GM19397 (cell line): ENCODE data around the gene ATPAF2.

Experiments
- ATAC-seq: cut with Tn5 transposase; IDR thresholded peaks from one replicate; pipeline ENCODE4 v1.9.1; 2021; ENCODE audit warnings: mild to moderate bottlenecking, moderate library complexity; ENCODE audit not compliant: unreplicated experiment

Gene ATPAF2

DNA sequence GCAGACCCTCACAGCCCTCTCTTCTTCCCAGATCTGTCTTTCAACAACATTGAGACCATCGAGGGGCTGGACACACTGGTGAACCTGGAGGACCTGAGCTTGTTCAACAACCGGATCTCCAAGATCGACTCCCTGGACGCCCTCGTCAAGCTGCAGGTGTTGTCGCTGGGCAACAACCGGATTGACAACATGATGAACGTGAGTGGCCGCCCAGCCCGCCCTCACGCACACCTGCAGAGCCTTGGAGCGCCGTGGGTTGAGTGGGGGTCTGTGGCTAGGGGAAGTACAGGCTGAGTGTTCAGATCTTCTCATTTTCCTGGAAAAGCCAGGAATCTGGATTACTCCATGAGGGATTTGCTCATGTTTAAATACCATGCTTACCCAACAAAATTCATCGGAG lies 51.1 kb downstream of the ATPAF2 start:
- ATAC-seq = no peak

GRCh38 chr17:17987187-17987896 lies 51.6 kb downstream of the ATPAF2 start:
- ATAC-seq = no peak

GRCh38 chr17:17985555-17985954 lies 53.4 kb downstream of the ATPAF2 start:
- no peak for ATAC-seq

DNA sequence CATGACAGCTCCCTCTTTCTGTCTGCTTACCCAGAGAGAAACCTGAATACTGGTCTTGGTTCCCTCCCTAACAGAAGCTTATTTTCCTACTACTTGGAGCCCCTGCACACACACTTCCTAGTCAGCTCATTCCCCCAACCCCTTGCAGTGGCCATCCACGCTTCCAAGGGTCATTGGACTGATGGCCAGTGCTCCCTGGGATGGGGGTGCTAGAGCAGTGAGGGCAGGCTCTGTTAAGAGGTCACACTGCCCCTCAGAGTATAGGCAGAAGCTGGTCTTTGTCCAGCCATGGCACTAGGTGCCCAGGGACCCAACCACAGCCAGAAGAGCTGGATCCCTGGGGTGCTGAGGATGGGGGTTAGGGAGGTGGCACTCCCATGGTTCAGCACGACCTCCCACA lies 53.8 kb downstream of the ATPAF2 start:
- no peak for ATAC-seq

GRCh38 chr17:17983776-17984175 lies 55.2 kb downstream of the ATPAF2 start:
- no peak for ATAC-seq

- ATAC-seq = no peak
Measured at GRCh38 chr17:17983376-17983775, 55.6 kb downstream of the ATPAF2 start.

DNA sequence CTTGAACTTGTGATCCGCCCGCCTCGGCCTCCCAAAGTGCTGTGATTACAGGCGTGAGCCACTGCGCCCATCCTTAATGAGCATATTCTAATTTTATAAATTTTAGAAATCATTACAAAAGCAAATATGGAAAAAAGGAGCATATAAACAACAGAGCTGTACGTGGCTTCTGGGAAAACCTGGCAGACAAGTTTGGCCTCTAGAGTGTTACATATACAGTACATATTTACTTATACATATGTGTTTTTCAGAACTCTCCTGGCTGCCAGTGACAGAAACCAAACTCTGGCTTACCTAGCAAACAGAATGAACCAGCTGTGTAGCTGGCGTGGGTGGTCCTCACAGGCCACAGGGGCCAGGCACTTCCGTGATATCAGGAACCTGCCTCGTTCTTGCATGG lies 56.2 kb downstream of the ATPAF2 start:
- no peak for ATAC-seq

DNA sequence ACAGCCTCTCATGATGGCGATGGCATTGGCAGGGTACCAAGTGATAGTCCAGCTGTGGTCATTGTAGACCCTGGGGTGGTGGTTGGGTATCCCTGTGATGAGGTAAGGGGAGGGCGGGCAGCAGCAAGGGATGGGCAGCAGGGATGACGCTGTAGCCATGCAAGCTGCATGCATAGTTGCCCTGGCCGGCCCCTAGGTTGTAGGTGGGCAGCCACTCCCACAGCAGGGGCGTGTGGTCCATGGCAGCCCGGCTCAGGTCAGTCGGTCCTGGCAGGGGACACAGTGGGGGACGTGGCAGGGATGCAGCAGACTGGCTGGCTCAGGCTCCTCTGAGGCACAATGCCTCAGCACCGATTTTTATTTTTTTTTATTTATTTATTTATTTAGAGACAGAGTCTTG lies 57.6 kb downstream of the ATPAF2 start:
- ATAC-seq = no peak

DNA sequence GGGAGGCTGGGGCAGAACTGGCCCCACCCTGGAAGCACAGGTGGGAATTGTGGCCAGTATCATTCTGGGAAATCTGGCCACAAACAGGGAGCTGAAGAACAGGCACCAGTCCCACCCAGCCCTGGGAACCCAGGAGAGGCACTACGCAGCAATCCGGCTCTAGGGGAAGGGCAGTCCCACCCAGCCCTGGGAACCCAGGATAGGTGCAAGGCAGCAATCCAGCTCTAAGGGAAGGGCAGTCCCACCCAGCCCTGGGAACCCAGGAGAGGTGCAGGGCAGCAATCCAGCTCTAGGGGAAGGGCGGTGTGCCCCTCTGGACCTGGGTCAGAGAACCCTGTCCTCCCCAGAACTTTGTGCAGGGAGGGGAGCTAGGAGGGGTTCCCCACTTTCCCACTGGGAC lies 59.2 kb downstream of the ATPAF2 start:
- no peak for ATAC-seq

DNA sequence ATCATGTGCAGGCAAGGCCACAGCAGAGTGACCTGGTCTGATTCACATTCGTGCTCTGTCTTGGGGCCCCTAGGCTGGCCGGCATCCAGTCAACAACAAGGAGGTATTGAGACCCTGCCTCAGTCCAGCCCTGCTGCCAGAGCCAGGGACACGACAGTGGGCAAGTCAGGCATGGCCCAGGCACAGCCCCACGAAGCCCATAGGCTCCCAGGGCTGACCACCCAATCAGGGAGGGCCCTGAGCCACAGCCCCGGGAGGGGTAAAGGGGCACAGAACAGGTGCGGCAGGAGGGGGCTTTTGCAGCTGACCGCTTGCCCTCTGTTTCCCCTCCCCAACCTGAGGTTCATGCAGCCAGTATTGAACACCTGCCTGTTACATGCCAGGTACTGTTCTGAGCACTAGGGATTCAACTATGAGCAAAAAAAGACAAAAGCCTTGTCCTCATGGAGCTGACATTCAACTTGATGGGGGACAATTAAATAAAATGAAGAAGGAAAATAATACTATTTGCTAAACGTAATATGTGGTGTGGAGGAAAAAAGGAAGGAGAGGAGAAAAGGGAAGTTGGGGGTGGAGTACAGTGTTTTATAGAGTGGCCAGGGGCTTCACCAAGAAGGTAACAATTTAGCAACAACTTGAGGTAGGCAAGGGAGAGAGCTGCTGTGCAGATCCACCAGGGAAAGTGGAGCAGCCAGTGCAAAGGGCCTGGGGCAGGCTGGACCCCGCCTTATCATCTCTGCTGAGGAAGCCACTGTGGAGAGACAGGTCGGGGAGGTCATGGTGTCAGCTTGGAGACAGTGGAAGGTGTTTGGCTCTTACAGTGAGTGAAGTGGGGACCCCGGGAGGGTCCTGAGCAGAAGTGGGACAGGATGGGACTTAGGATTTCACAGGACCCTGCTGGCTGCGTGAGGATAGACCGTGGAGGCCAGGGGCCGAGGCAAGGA lies 60.2 kb downstream of the ATPAF2 start:
- no peak for ATAC-seq

DNA sequence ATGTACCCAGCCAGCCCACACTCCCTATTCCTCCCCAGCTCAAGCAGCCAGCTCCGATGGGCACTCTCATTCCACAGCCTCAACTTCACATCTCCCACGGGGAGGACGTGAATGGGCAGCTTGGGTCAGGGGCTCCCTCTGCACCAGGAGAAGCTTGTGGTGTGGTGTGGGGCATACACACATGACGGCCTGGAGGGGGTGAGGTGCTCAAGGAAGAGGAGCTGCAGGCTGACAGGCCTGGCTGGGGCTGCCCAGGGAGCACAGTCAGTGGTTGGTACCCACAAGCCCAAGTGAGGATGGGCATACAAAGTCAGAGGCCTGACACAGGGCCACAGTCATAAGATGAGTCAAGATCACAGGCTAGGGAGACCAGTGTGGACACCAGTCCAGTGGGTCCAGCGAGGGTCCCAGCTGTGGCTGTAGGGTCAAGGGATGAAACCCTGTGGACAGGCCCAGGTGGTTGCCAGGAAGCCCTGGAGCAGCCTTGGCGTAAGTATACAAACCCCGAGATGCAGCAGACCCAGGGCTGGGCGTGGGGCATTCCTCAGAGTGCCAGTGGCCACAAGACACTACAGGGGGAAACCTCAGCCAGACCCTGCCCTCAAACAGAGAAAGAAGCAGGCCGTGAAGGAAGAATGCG lies 61.9 kb downstream of the ATPAF2 start:
- no peak for ATAC-seq

DNA sequence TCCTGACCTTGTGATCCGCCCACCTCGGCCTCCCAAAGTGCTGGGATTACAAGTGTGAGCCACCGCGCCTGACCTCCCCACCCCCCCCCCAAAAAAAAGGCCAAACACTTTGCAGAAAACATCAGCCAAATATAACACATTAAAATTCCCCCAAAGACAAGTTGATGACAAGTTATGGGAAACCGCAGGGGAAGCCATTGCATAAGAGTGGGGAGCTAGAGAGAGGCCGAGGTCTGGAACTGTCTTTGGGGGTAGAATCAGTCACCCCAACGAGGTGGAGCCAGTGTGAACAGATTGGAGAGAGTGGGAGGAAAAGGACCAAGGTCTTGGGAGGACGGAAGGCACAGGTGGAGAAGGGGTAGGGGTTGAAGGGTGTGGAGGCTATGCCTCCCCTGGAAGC lies 63.5 kb downstream of the ATPAF2 start:
- ATAC-seq = no peak

- ATAC-seq = no peak
Measured at GRCh38 chr17:17972952-17973254, 66.1 kb downstream of the ATPAF2 start.

DNA sequence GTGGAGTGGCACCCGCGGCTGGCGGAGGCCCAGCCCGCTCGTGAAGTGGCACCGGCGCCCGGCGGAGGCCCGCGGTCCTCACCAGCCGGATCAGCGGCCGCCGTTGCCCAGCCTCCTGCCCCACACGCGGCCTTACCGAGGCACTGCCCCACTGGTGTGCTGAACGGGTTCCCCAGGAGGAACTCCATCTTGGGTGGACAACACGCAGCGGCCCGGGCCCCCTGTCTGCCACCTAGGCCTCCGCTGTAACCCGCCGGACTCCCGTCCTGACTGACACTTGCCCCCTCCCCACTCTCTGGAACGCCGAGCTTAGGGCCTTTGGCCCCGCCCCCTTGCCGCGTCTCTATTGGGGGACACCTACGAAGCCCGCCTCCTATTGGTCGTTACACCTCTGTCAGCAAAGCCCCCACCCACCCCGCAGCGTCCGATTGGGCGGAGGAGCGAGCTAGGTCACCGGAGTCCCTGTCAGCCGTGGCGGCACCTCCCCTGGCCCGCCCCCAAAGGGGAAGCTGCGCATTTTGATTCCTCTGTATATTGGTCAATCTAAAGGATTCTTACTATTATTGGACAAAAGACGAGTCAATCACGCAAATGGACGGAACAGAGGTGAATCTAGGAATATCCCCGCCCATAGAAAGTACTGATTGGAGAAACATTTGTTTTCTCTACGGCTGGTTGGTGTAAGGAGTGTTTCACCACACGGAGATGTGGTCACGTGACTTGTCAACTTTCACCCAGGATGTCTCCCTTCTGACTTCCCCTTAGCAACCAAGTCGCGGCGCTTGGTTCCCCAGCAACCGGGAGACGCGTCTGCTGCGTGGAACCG lies 66.6 kb downstream of the ATPAF2 start, which contains the start of the genes DRC3 and TOM1L2:
DRC3 (plus strand) TSS at position 737 of the 826 bp plus-strand sequence. CDS start 4,737 bp downstream, outside the sequence.
TOM1L2 (minus strand) TSS at position 275 of the 826 bp plus-strand sequence; CDS start at position 188, 87 bp downstream.
- peak; percentile 93 for ATAC-seq

DNA sequence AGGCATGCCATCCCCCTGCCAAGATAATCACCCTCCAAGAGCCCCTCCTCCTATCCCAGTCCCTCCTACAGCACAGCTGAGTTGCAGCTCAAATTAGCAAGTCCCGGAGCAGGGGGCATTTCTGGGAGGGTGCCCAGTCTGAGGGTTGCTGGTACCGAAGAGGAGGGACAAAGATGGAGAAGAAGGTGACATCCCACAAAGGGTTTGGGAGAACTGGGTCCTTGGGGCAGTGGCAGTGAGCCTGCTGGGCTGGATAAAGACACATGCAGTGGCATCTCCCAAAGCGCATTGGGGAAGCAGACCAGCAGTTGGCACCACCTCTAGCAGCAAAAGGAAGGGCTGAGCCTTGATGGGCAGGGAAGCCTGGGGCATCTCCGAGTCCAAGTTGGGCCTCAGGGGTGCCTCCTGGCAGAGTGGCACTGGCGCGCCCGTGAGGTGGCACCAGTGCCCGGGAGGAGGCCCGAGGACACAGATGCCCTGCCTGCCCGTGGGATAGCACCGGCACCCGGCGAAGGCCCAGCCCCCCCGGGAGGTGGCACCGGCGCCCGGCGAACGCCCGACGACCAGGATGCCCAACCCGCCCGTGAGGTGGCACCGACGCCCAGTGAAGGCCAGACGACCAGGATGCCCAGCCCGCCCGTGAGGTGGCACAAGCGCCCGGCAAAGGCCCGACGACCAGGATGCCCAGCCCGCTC lies 67.4 kb downstream of the ATPAF2 start:
- ATAC-seq = no peak

GRCh38 chr17:17970699-17971430 lies 68.1 kb downstream of the ATPAF2 start:
- no peak for ATAC-seq
